CD4-positive, alpha-beta T cell treated with Interferon alpha-2 for 1 hour (primary cell): ENCODE measurements around the gene HAPLN2.
A peak's percentile ranks its signal among the peaks of the same experiment; 100 is the strongest.

Source experiments
- DNase-seq, 2 donors: peaks; one replicate each; pipeline ENCODE4 v3.0.0-alpha.2; 2020 to 2022

The HAPLN2 gene

GRCh38 chr1:156664767-156665411, 45.7 kb downstream of the HAPLN2 start:
- peak in 1 of 2 donors; percentile 16 for DNase-seq

GRCh38 chr1:156665539-156665938, 46.3 kb downstream of the HAPLN2 start:
- DNase-seq: no peak

GRCh38 chr1:156666862-156667609, 47.8 kb downstream of the HAPLN2 start:
- DNase-seq: no peak

- DNase-seq: no peak
Measured at GRCh38 chr1:156667610-156667967, 48.4 kb downstream of the HAPLN2 start.

GRCh38 chr1:156667968-156668709, 48.9 kb downstream of the HAPLN2 start:
- DNase-seq: no peak

GRCh38 chr1:156668801-156669637, 49.8 kb downstream of the HAPLN2 start:
- no peak for DNase-seq

- no peak for DNase-seq
Measured at GRCh38 chr1:156669794-156670193, 50.6 kb downstream of the HAPLN2 start.

GRCh38 chr1:156670359-156670758, 51.1 kb downstream of the HAPLN2 start:
- DNase-seq: no peak

- DNase-seq: no peak
Measured at GRCh38 chr1:156670791-156671190, 51.6 kb downstream of the HAPLN2 start.

- no peak for DNase-seq
Measured at GRCh38 chr1:156671804-156672203, 52.6 kb downstream of the HAPLN2 start.

- DNase-seq: no peak
Measured at GRCh38 chr1:156673387-156674121, 54.3 kb downstream of the HAPLN2 start.
